SU-DHL-6 (cell line): ENCODE measurements around the gene SMKR1.

ENCODE experiments used
- EZH2phosphoT487 ChIP-seq: fragments of 200-600 bp; sonication (generic), shearing (Covaris generic); conservative IDR thresholded peaks from 2 replicates; pipeline ENCODE4 v1.6.1; 2018; ENCODE audit warnings: mild to moderate bottlenecking, antibody characterized with exemption, low read length, moderate library complexity, mixed read lengths
- TF ChIP-seq, protein P1 (sequence below): fragments of 200-600 bp; sonication (generic); IDR thresholded peaks from one replicate; pipeline ENCODE4 v1.5.1; 2017; ENCODE audit warnings: antibody characterized with exemption, mild to moderate bottlenecking, low read length, moderate library complexity; ENCODE audit not compliant: insufficient read depth, poor library complexity, severe bottlenecking

DNA sequence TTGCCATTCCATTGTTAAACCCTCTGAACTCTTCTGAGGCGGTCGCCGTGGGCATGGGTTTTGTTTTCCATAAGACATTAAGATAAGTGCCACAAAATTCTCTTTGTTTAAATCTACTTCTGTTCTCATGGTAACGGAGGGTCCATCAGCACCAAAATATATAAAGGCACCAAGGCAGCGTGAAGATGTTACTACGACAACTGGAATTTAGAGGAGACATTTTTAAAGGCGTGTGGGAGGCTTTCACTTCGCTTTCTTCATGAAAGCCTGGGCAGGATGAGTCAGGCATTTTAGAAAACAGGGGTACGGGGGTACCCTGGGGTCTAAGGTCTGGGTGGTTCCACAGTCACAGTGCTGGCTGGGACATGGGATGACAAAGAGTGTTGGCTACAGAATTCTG is 34.0 kb downstream of the SMKR1 start:
- TF ChIP-seq, protein P1, sequence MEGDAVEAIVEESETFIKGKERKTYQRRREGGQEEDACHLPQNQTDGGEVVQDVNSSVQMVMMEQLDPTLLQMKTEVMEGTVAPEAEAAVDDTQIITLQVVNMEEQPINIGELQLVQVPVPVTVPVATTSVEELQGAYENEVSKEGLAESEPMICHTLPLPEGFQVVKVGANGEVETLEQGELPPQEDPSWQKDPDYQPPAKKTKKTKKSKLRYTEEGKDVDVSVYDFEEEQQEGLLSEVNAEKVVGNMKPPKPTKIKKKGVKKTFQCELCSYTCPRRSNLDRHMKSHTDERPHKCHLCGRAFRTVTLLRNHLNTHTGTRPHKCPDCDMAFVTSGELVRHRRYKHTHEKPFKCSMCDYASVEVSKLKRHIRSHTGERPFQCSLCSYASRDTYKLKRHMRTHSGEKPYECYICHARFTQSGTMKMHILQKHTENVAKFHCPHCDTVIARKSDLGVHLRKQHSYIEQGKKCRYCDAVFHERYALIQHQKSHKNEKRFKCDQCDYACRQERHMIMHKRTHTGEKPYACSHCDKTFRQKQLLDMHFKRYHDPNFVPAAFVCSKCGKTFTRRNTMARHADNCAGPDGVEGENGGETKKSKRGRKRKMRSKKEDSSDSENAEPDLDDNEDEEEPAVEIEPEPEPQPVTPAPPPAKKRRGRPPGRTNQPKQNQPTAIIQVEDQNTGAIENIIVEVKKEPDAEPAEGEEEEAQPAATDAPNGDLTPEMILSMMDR = no peak
- no peak for TF ChIP-seq EZH2phosphoT487
